GM18498 (cell line): ENCODE results near the gene SLC25A21.
"Not testable (repeated sequence)": the region's sequence is repeated elsewhere in the genome, so short reads cannot be mapped to it uniquely, and the experiment has no call there.

Experiments used
- ATAC-seq: cut with Tn5 transposase; IDR thresholded peaks from one replicate; pipeline ENCODE4 v1.9.1; 2021; ENCODE audit warnings: mild to moderate bottlenecking, moderate library complexity; ENCODE audit not compliant: unreplicated experiment

Gene SLC25A21

DNA sequence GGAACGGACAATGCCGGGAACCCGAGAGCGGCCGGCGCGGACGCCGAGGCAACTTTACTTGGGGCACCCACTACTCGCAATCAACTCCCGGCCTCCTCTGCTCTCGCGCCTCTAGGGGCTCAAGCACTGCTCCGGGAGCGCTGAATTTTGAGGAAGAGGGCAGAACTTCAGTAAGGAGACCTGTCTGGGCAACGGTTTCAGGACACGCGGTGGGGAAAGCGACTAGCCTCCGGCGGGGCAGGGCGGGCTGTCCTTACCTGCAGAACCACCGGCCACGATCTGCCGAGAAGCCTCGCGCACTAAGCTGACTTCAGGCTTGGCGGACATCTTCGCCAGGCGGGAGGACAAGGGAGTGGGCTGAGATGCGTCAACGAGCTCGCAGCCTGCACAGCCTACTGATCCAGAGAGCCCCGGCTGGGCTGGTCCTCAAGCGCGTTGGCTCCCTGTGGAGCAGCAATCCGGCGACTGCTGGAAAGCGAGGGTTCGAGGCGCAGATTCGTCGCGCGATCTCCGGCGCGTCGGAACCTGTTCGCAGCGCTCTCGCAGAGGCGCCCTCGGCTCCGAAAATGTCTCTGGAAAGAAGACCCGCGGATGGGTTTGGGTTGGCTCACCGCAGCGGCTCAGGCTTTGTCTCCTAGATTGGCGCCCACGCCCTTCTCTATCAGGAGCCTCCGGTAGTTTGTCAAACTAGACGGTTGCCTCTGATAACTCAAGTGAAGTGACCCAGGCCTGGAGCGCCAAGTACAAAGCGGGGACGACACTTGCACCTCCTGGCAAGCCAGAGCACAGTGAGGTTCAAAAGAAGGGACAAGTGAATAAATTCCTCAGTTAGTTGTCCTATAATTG is at the start of gene SLC25A21:
Gene SLC25A21, minus strand, starts transcription at position 583 of the 846 bp plus-strand sequence.
- ATAC-seq: no peak

DNA sequence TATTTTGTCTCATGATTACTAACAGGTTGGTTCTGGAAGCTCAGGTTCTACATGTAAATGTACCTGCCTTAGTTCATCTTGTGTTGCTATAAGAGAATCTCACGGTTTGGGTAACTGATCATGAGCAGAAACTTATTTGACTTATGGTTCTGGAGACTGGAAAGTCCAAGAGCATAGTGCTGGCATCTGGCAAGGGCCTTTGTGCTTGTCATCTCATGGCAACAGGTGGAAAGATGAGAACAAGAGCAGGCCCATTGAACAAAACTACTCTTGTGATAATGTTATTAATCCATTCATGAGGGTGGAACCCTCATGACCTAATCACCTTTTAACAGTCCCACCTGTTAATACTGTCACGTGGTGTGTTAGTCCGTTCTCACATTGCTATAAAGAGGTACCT is 48.7 kb upstream of the SLC25A21 start:
- ATAC-seq: no peak

DNA sequence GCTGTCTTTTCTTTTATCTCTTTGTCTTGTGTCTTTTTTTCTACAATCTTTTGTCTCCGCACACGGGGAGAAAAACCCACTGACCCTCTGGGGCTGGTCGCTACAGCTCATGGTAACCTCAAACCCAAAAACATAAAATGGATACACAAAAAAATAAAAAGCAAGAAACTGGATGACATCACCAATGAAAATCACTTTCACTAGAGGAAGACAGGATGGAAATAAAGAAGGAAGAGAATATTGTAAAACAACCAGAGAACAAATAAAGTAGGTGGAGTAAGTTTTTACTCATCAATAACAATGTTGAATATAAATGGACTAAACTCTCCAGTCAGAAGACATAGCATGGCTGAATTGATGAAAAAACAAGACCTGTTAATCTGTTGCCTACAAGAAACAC is 42.9 kb upstream of the SLC25A21 start:
- no peak for ATAC-seq

DNA sequence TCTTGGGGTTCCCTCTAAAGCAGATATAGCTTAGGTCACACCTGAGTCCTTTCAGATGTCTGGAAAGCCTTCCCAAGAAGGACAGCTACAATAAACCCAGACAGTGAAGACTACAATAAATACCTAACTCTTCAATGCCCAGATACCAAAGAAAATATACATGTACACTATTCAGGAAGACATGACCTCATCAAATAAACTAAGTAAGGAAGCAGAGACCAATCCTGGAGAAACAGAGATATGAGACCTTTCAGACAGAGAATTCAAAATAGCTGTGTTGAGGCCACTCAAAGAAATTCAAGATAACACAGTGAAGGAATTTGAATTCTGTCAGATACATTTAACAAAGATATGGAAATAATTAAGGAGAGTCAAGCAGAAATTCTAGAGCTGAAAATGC is 40.6 kb upstream of the SLC25A21 start:
- ATAC-seq: no peak

DNA sequence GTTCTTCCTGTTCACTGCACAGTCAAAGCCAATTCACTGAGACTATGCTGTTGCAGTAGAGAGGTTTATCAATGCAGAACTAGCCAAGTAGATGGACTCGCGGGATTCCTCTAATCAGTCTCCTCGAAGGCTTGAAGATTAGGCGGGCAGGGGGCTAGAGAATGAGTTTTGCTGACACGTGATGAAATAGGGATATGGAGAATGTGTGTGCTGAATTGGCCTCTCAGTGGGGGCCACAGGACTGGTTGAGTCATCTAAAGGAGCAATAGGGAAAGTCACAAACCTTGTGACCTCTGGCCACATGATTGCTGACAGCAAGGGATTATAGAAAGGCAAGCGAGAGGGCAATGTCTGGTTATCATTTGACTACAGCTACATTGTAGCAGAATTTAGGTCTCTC is 38.0 kb upstream of the SLC25A21 start:
- ATAC-seq: no peak

DNA sequence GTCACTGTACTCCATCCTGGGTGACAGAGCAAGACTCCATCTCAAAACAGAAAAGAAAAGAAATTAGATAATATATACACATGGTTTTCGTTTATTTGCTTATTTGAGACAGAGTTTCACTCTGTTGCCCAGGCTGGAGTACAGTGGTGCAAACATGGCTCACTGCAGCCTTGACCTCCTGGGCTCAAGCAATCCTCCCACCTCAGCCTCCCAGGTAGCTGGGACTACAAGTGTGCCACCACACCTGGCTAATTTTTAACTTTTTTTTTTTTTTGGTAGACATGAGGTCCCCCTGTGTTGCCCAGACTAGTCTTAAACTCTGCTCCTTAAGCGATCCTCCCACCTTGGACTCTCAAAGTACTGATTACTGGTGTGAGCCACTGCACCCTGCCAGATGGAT is 37.2 kb upstream of the SLC25A21 start:
- not testable (repeated sequence) for ATAC-seq

DNA sequence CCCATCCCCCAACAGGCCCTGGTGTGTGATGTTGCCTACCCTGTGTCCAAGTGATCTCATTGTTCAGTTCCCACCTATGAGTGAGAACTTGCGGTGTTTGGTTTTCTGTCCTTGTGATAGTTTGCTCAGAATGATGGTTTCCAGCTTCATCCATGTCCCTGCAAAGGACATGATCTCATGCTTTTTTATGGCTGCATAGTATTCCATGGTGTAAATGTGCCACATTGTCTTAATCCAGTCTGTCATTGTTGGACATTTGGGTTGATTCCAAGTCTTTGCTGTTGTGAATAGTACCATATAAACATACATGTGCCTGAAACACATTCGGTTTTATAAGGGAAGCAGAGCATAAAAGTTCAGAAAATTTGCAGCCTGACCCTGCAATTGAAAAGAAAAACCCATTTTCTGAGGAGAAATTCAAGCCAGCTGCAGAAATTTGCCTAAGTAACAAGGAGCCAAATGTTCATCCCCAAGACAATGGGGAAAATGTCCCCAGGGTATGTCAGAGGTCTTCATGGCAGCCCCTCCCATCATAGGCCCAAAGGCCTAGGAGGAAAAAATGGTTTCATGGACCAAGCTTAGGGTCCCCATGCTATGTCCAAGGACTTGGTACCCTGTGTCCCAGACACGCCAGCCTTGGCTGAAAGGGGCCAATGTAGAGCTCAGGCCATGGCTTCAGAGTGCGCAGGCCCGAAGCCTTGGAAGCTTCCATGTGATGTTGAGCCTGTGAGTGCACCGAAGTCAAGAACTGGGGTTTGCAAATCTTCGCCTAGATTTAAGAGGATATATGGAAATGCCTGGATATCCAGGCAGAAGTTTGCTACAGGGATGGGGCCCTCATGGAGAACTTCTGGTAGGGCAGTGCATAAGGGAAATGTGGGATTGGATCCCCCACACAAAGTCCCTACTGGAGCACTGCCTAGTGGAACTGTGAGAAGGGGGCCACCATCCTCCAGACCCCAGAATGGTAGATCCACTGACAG is 33.5 kb upstream of the SLC25A21 start:
- not testable (repeated sequence) for ATAC-seq

DNA sequence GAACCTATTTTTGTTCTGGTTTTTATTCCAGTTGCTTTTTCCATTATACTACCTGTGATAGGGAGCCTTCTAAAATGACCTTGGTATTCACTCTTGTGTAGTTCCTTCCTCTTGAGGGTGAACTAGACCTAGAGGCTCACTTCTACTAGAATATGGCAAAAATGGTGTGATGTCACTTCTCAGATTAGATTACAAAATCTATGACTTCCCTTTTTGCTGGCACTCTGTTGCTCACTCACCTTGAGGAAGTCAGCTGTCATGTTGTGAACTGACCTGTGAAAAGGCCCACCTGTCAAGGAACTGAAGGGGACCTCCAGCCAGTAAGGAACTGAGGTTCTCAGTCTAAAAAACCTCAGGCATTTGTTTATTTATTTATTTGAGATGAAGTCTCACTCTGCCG is 31.0 kb upstream of the SLC25A21 start:
- ATAC-seq: no peak

DNA sequence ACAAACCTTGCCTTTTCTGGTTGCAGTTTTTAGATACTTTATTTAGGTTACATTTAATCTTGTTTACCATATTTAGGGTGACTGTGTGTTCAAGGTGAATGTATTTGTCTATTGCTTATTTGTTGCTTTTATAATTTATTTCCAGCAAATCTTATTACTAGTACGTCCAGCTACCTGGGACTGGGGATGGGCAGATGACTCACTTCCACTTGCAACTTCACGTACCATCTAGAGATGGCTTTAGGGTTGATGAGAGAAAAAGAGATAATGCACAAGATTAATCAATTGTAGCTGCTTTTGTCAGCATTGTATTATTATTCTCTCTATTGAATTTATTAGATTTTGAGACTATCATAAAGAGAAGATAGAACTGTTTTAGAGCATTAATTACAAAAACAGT is 30.4 kb upstream of the SLC25A21 start:
- no peak for ATAC-seq

DNA sequence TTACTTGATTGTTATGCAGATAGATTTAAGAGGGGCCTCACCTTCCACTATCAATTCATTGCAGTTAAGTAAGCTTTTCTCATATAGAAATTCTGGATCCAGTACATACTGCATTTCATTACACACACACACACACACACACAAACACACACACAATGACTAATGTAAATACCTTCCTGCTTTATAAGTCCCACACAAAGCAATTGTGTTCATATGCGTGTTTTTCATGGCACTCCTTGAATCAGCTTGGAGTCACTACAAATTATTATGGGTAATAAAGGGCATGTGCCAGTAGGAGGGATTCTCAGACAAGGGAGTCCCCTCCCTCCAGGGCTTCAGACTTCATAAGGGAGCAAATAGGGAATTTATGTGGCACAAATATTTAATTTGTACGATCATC is 29.9 kb upstream of the SLC25A21 start:
- ATAC-seq: no peak

DNA sequence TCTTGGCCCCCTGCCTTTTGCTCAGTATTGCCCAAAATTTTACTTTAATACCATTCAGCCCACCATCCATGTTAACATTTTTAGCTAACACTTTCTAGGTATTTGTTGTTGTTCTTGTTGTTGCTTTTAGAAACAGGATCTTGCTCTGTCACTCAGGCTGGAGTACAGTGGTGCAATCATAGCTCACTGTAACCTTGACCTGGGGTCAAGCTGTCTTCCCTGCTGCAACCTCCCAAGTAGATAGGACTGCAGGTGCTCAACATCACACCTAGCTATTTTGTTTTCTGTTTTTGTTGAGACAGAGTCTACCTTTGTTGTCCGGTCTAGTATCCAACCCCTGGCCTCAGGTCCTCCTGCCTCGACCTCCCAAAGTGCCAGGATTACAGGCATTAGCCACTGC is 29.3 kb upstream of the SLC25A21 start:
- no peak for ATAC-seq

DNA sequence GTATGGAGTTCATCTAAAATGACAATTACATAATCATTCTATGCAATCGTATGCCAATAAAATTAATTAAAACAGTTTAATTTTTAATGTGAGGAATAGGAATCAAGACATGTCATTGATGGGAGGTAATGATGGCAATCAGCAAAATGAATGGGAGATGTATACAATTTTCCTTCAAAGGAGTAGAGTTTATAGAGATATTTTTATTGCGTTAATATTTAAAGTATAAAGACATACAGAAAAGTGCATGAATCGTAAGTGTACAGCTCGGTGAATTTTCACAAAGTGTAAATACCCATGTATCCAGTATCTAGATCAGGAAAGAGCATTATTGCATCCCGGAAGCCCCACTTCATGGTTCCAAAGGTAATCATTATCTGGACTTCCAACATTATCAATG is 26.5 kb upstream of the SLC25A21 start:
- no peak for ATAC-seq

DNA sequence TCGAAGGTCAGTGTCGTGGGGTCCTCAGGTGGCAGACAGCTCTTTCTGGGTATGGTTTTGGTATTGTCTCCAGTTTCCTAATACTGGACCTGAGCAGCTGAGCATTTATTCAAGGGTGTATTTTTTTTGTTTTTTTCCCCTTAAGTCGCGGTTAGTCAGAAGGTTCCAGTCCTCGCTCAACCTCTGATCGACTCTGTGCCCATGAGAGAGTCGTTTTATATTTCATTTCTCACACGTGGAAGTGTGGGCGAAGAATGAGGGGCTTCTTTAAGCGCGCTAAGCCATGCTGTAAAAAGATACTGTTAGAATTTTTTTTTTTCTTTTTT is 25.8 kb upstream of the SLC25A21 start:
- ATAC-seq: no peak

DNA sequence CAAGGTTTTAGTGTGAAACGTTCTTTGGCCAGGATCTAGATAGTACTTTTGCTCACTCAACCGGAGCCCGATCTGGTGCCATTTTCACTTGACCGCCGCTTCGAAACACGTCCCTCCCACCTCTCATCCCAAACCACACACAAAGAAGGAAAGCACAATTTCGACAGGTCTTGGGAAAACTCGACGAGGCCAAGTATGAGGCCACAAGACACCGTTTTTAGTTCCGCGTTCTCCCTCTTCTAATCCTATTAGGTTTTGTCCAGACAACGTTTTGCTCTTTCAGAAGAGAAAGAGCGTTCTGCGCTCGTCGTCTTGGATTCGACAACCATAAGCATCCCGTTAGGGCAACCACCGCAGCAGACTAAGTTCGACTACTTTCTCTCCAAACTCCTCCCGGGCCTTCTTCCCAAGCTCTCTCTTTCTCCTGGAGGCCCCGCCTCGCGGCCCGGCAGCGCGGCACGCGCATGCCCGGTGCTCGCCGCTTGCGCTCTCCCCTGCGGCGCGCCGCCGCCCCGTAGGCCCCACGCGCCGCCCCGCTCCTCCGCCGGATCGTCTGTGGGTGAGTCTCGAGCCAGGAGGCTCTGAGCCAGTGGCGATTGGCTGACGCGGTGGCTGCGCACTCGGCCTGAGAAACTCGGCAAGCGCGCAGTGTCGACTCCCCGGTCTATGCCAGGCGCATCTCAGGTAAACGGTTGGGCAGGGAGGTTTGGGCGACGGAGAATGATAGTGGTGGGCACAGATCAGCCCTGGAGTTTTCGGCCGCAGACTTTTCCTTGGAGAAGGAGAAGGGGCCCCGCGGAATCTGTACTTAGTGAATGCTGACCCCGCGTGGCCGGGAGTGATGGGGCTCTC is 25.2 kb upstream of the SLC25A21 start, which contains the start of gene MIPOL1:
Gene MIPOL1, plus strand, starts transcription at position 517 of the 852 bp plus-strand sequence. CDS start 49,952 bp downstream, outside the sequence.
- ATAC-seq: no peak

DNA sequence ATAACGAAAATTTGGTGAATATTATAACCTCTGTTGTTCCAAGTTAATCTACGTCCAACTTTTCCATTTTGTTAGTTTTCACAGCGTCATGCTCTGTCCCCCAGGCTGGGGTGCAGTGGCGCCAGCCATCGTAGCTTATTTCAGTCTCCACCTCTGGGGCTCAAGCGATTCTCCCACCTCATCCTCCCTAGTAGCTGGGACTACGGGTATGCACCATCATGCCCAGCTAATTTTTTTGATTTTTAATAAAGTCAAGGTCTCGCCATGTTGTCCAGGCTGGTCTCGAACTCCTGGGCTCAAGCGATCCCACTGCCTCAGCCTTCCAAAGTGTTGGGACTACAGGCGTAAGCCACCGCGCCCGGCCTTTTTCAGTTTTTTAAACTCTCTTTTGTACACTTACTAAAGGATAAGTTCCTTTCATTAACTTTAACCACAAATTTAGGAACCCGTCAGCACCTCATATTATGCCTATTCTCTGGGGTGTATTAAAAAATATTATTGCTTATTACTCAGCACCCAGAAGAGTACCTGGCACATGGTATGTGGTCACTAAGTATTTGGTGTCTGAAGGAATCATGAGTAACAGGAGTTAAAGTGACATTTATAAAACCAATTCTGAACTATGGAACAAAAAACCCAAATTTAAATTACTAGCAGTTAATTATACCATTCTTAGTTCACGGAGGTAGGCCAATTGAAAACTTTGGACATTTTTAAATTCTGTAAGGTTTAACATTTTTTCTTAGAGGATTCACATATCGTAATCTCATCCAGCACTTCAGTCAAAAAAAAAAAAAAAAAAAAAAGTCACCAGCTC is 24.4 kb upstream of the SLC25A21 start:
- ATAC-seq: no peak

DNA sequence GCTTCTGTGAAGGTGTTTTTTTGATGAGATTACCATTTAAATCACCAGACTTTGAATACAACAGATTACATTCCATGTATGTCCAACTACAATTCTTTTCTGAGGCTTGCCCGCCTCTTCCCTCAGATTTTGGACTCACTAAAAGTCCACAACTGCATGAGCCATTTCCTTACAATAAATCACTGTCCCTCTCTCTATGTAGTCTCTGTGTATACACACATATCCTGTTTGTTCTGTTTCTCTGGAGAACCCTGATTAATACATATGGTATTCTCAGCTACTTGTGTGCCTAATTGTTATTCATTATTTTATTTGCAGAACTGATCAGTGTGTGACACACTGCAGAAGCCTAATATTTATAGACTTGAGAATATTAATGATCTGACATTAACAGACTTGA is 22.9 kb upstream of the SLC25A21 start:
- ATAC-seq: no peak

DNA sequence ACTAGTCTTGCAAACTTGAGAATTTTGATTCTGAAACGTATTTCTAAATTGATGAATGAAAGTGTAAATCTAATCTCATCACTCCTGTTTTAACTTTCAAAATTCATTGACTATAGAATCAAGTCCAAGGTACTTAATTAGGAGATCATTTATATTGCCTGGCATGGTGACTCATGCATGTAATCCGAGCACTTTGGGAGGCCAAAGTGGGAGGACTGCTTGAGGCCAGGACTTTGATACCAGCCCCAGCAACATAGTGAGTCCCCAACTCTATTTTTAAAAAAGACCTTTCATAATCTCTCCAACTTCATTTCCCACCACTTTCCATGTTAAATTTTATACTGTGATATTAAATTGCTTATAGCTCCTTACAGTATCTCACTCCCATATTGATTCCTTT is 22.3 kb upstream of the SLC25A21 start:
- ATAC-seq: no peak

DNA sequence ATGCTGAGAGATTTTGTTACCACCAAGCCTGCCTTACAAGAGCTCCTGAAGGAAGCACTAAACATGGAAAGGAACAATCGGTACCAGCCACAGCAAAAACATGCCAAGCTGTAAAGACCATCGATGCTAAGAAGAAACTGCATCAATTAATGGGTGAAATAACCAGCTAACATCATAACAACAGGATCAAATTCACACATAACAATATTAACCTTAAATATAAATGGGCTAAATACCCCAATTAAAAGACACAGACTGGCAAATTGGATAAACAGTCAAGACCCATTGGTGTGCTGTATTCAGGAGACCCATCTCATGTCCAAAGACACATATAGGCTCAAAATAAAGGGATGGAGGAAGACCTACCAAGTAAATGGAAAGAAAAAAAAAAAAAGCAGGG is 17.3 kb upstream of the SLC25A21 start:
- not testable (repeated sequence) for ATAC-seq

DNA sequence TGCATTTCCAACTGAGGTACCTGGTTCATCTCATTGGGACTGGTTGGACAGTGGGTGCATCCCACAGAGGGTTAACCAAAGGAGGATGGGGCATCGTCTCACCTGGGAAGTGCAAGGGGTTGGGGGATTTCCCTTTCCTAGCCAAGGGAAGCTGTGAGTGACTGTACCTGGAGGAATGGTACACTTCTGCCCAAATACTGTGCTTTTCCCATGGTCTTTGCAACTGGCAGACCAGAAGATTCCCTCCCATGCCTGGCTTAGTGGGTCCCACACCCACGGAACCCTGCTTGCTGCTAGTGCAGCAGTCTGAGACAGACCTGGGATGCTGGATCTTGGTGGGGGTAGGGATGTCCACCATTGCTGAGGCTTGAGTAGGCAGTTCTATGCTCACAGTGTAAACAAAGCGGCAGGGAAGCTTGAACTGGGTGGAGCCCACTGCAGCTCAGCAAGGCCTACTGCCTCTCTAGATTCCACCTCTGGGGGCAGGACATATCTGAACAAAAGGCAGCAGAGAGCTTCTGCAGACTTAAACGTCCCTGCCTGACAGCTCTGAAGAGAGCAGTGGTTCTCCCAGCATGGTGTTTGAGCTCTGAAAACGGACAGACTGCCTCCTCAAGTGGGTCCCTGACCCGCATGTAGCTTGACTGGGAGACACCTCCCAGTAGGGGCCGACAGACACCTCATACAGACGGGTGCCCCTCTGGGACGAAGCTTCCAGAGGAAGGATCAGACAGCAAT is 15.6 kb upstream of the SLC25A21 start:
- not testable (repeated sequence) for ATAC-seq
